Type B pancreatic cell (in vitro differentiated cells): ENCODE data around the gene LIPH. TPM values are rescaled to one million over a fixed set of nuclear protein-coding genes. Genes with fewer than 3 reads are reported as not detected.
A peak's percentile ranks its signal among the peaks of the same experiment; 100 is the strongest.

Experiments used
- DNase-seq: peaks from one replicate; pipeline ENCODE4 v3.0.0; 2021; ENCODE audit warnings: mixed read lengths; ENCODE audit not compliant: unreplicated experiment; ENCODE audit errors: extremely low spot score
- H3K27ac Mint-ChIP-seq: 2 replicates; pipeline ENCODE4 v1.8.0; 2021; ENCODE audit warnings: mild to moderate bottlenecking, mixed read lengths
- H3K27me3 Mint-ChIP-seq: 2 replicates; pipeline ENCODE4 v1.8.0; 2021; ENCODE audit warnings: mixed read lengths
- H3K36me3 Mint-ChIP-seq: 2 replicates; pipeline ENCODE4 v1.8.0; 2021; ENCODE audit warnings: mixed read lengths
- H3K4me1 Mint-ChIP-seq: one replicate; pipeline ENCODE4 v1.8.0; 2021; ENCODE audit warnings: mixed read lengths; ENCODE audit not compliant: unreplicated experiment
- H3K4me3 Mint-ChIP-seq: 2 replicates; pipeline ENCODE4 v1.8.0; 2021; ENCODE audit warnings: mild to moderate bottlenecking, mixed read lengths
- H3K9me3 Mint-ChIP-seq: 2 replicates; pipeline ENCODE4 v1.8.0; 2021; ENCODE audit warnings: mixed read lengths
- long read RNA-seq: library from polyadenylated mRNA; unstranded; transcript quantifications from one replicate; pipeline ENCODE4 v2.0.0, GENCODE V29; 2020
- total RNA-seq: library from RNA; stranded (reverse); gene quantifications from 2 replicates; pipeline ENCODE4 v1.2.1, GENCODE V29; 2021; ENCODE audit warnings: low replicate concordance
- TF ChIP-seq, protein P1 (sequence below): fragments of 200-600 bp; sonication (generic); conservative IDR thresholded peaks from 2 replicates; pipeline ENCODE4 v1.5.0; 2021; ENCODE audit warnings: antibody characterized with exemption, mild to moderate bottlenecking

LIPH gene
- total RNA-seq = 5.3 and 8.4 TPM in 2 replicates
- long read RNA-seq, full-length matches to known transcripts = 29 of 39 reads
- long read RNA-seq, partial matches to known transcripts = 4 of 39 reads
- long read RNA-seq, other reads (novel, unspliced or antisense) = 6 of 39 reads

DNA sequence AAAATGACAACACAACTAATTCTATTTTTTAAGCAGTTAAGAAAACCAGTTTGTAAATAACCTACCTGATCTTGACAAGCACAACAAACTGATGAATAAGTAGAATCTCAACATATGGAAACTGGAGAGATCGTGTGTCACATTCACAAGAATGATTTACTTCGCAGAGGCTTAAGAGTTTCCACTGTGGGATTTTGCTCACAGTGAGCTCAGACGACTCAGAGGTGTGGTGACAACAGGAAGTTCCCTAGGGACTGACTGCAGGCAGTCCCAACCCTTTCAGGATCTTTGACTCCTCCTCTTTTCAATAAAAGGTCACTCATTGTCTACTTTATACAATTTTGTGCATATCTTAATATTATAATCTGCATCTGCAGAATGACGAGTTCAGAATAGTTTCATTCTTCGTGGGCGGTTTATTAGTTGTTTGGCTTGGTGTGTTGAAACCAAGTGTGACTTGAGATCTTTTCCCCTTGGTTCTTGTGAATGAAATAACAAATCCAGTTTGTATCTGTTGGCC, at the start of gene LIPH:
LIPH (minus strand) TSS at position 231 of the 520 bp plus-strand sequence; CDS start at position 114, 117 bp downstream.
- H3K9me3 Mint-ChIP-seq = no peaks in the 10 kb centered on the region
- DNase-seq = no peak
- peaks cover 11% of the 10 kb centered on the region for H3K4me1 Mint-ChIP-seq
- H3K27me3 Mint-ChIP-seq = no peaks in the 10 kb centered on the region
- TF ChIP-seq, protein P1, sequence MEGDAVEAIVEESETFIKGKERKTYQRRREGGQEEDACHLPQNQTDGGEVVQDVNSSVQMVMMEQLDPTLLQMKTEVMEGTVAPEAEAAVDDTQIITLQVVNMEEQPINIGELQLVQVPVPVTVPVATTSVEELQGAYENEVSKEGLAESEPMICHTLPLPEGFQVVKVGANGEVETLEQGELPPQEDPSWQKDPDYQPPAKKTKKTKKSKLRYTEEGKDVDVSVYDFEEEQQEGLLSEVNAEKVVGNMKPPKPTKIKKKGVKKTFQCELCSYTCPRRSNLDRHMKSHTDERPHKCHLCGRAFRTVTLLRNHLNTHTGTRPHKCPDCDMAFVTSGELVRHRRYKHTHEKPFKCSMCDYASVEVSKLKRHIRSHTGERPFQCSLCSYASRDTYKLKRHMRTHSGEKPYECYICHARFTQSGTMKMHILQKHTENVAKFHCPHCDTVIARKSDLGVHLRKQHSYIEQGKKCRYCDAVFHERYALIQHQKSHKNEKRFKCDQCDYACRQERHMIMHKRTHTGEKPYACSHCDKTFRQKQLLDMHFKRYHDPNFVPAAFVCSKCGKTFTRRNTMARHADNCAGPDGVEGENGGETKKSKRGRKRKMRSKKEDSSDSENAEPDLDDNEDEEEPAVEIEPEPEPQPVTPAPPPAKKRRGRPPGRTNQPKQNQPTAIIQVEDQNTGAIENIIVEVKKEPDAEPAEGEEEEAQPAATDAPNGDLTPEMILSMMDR = no peak
- H3K27ac Mint-ChIP-seq = peak within 1 kb of the TSS; percentile 91
- H3K36me3 Mint-ChIP-seq = no peaks in the 10 kb centered on the region
- peak within 1 kb of the TSS; percentile 68 for H3K4me3 Mint-ChIP-seq

DNA sequence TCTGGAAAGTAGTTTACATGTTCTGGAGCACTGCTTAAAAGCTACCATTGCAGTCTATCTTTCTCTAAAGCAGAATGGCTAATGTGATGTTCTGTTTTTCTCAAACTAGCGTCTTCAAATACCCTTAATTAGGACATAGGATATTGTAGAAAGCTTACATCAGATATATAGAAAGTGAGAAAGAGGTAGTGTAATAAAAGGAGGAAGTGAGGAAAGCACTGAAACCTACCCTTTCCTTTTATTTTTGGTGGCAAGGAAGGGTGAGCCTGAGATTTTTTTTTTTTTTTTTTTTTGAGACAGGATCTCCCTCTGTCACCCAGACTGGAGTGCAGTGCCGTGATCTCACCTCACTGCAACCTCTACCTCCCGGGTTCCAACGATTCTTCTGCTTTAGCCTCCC, 43.1 kb upstream of the LIPH start:
- DNase-seq = no peak
- TF ChIP-seq, protein P1 = no peak
- Mint-ChIP-seq H3K36me3 (peaks cover 5% of the 10 kb centered on the region), H3K4me3 (no peak overlapping the region), H3K27ac (no peak overlapping the region), H3K27me3 (no peaks in the 10 kb centered on the region), H3K4me1 (no peaks in the 10 kb centered on the region), H3K9me3 (no peaks in the 10 kb centered on the region)

DNA sequence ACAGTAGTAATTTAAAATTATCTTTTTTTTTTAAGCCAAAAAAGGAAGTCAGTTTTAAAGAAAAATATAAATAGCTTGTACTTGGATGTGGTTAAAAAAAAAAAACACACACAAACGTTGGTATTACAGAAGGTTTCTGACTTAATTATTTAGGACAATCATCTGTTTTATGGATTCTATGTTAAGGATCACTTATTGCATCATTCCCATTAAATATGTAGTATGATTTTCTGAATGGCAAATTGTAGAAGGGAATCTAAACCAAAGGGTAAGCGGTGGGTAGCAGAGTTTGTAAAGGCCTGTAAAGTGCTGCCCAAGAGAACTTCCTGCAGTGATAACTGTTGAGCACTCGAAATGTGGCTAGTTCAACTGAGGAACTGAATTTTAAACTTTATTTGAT, 41.7 kb upstream of the LIPH start:
- no peaks in the 10 kb centered on the region for H3K27me3 Mint-ChIP-seq
- TF ChIP-seq, protein P1 = no peak

DNA sequence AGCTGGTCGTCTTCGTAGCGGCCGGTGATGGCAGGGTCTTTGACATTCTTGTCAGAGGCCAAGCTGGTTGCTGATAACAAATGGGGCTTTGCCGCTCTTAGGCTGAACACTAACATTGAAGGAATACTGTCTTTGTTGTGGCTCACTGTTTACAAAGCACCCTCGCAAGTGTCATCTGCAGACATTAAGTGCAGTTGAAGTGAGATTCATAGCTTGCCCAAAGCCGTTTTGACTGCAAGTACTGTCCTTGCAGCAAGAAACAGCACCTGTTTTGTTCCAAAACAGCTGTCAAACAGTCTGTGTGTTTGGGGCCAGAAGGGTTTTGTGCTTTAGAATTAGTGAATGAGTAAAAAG, 34.3 kb upstream of the LIPH start:
- H3K9me3 Mint-ChIP-seq = no peaks in the 10 kb centered on the region
- TF ChIP-seq, protein P1 = no peak
- peak overlapping the region; percentile 94 for H3K4me3 Mint-ChIP-seq
- DNase-seq = no peak
- H3K27ac Mint-ChIP-seq = peak overlapping the region; percentile 97
- H3K36me3 Mint-ChIP-seq = no peaks in the 10 kb centered on the region
- H3K4me1 Mint-ChIP-seq = peaks cover 18% of the 10 kb centered on the region
- H3K27me3 Mint-ChIP-seq = peaks cover 12% of the 10 kb centered on the region

More for the DNA sequence above, 41.7 kb upstream of the LIPH start:
- no peaks in the 10 kb centered on the region for H3K36me3 Mint-ChIP-seq
- H3K4me1 Mint-ChIP-seq = no peaks in the 10 kb centered on the region
- H3K9me3 Mint-ChIP-seq = no peaks in the 10 kb centered on the region
- H3K4me3 Mint-ChIP-seq = no peak overlapping the region
- DNase-seq = no peak
- H3K27ac Mint-ChIP-seq = no peak overlapping the region

DNA sequence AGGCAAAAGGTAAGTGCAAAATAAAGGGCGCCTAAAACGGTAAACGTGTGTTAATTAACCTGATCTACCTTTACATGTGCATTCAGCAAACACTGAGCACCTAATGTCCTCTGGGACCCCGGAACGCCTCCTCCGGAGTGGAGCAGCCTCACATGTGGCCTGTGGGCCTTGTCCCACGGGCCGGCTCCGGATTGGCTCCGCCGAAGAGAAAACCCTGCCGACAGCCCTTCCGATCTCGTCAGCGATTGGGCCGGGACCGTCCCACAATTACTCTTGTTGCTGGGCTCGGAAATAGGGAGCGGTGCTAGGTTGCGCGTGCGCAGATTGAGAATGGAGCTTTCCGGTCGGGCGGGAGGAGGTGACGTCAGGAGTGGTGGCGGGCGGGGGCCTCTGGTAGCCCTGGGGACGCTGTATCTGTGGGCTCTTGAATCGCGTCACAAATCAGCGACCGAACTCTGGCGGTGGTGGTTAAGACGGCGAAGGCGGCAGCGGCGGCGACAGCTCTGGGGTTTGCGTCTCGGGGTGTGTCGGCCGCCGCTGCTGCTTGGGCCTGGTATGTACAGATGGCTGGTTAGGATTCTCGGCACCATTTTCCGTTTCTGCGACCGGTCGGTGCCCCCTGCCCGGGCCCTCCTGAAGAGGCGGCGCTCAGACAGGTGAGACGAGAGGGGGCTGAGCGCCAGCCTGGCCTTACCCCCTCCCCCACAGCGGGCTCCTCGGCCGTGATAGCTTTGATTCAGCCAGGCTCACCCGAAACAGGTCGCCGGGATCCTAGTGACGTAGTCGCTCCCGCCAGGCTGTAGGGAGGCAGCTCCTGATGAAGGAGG, 33.7 kb upstream of the LIPH start, which contains the start of gene SENP2:
SENP2 (plus strand) TSS at position 437 of the 827 bp plus-strand sequence; CDS start at position 556, 119 bp downstream.
- peaks cover 13% of the 10 kb centered on the region for H3K27me3 Mint-ChIP-seq
- peak within 1 kb of the TSS; percentile 94 for H3K4me3 Mint-ChIP-seq
- H3K4me1 Mint-ChIP-seq = peaks cover 18% of the 10 kb centered on the region
- DNase-seq = peak; percentile 100
- TF ChIP-seq, protein P1 = no peak
- H3K9me3 Mint-ChIP-seq = no peaks in the 10 kb centered on the region
- H3K36me3 Mint-ChIP-seq = no peaks in the 10 kb centered on the region
- H3K27ac Mint-ChIP-seq = peak within 1 kb of the TSS; percentile 97
